WTC11 (cell line): Measurements from ENCODE around the gene PDGFRB.

Experiments used
- CTCF ChIP-seq: fragments of 200-600 bp; IDR thresholded peaks from 2 replicates; pipeline ENCODE4 v1.8.0; 2022; ENCODE audit warnings: antibody characterized with exemption
- E2F4 ChIP-seq: sonication (generic); formaldehyde crosslinking; IDR thresholded peaks from 2 replicates; pipeline ENCODE4 v1.8.1; 2022; ENCODE audit warnings: low read depth, mild to moderate bottlenecking, moderate library complexity, missing genetic modification reagents, borderline replicate concordance
- FOXP4 ChIP-seq: sonication (generic); formaldehyde crosslinking; IDR thresholded peaks from 2 replicates; pipeline ENCODE4 v1.8.0; 2022; ENCODE audit warnings: mild to moderate bottlenecking, missing genetic modification reagents
- USF2 ChIP-seq: sonication (generic); formaldehyde crosslinking; IDR thresholded peaks from 2 replicates; pipeline ENCODE4 v1.8.1; 2023; ENCODE audit warnings: mild to moderate bottlenecking, missing genetic modification reagents, moderate library complexity

GRCh38 chr5:150186897-150187296, 31.3 kb upstream of the PDGFRB start:
- TF ChIP-seq CTCF: no peak
- TF ChIP-seq FOXP4 (CRISPR knock-in tag): no peak
- TF ChIP-seq USF2 (CRISPR knock-in tag): no peak
- TF ChIP-seq E2F4: no peak
